ENCODE measurements around the gene HOPX.

The HOPX gene

GRCh38 chr4:56657818-56658217, 23.3 kb downstream of the HOPX start:
- TF ChIP-seq SPI1 (IDR thresholded peaks at IDR 0.05; ENCODE audit: borderline replicate concordance, low read depth): no peak
- no peak for TF ChIP-seq POLR2AphosphoS5 (IDR thresholded peaks at IDR 0.05; ENCODE audit: low read depth)
- no peak for TF ChIP-seq GABPA (IDR thresholded peaks at IDR 0.05; ENCODE audit: low read depth)
- TF ChIP-seq CTCF (IDR thresholded peaks at IDR 0.05; ENCODE audit: insufficient read depth, low read length): no peak
- no peak for TF ChIP-seq REST (IDR thresholded peaks at IDR 0.05; ENCODE audit: insufficient replicate concordance, low read depth)
- H3K27me3 ChIP-seq (ENCODE audit: insufficient read depth, poor library complexity, severe bottlenecking): peaks cover 37% of the 10 kb centered on the region
- H3K27ac ChIP-seq (replicated peaks): no peak overlapping the region

GRCh38 chr4:56657128-56657527, 24.0 kb downstream of the HOPX start:
- H3K27me3 ChIP-seq (ENCODE audit: insufficient read depth, poor library complexity, severe bottlenecking): peaks cover 37% of the 10 kb centered on the region
- H3K27ac ChIP-seq (replicated peaks): no peak overlapping the region

More at GRCh38 chr4:56657818-56658217, 23.3 kb downstream of the HOPX start:
- DNase-seq (ENCODE audit: low read depth in 1 of 2, low spot score in 1 of 2): no peak
- no peak overlapping the region for H3K4me3 ChIP-seq (replicated peaks; ENCODE audit: insufficient read depth, low read length)

GRCh38 chr4:56656346-56656643, 24.8 kb downstream of the HOPX start:
- Histone ChIP-seq H3K27ac (replicated peaks) (no peak overlapping the region), H3K27me3 (ENCODE audit: insufficient read depth, poor library complexity, severe bottlenecking) (peaks cover 37% of the 10 kb centered on the region), H3K4me3 (replicated peaks; ENCODE audit: insufficient read depth, low read length) (peak overlapping the region; percentile 40)
- no peak for TF ChIP-seq GABPA (IDR thresholded peaks at IDR 0.05; ENCODE audit: low read depth)
- TF ChIP-seq REST (IDR thresholded peaks at IDR 0.05; ENCODE audit: insufficient replicate concordance, low read depth): no peak
- no peak for TF ChIP-seq CTCF (IDR thresholded peaks at IDR 0.05; ENCODE audit: insufficient read depth, low read length)
- TF ChIP-seq SPI1 (IDR thresholded peaks at IDR 0.05; ENCODE audit: borderline replicate concordance, low read depth): no peak
- no peak for TF ChIP-seq POLR2AphosphoS5 (IDR thresholded peaks at IDR 0.05; ENCODE audit: low read depth)
- DNase-seq (ENCODE audit: low read depth in 1 of 2, low spot score in 1 of 2): peak in 1 of 2 experiments; percentile 6

More at GRCh38 chr4:56657128-56657527, 24.0 kb downstream of the HOPX start:
- no peak for DNase-seq (ENCODE audit: low read depth in 1 of 2, low spot score in 1 of 2)
- TF ChIP-seq SPI1 (IDR thresholded peaks at IDR 0.05; ENCODE audit: borderline replicate concordance, low read depth): no peak
- TF ChIP-seq REST (IDR thresholded peaks at IDR 0.05; ENCODE audit: insufficient replicate concordance, low read depth): no peak
- no peak for TF ChIP-seq POLR2AphosphoS5 (IDR thresholded peaks at IDR 0.05; ENCODE audit: low read depth)
- TF ChIP-seq CTCF (IDR thresholded peaks at IDR 0.05; ENCODE audit: insufficient read depth, low read length): no peak
- no peak for TF ChIP-seq GABPA (IDR thresholded peaks at IDR 0.05; ENCODE audit: low read depth)
- H3K4me3 ChIP-seq (replicated peaks; ENCODE audit: insufficient read depth, low read length): no peak overlapping the region

Data from HL-60 (cell line).